HepG2 (cell line): ENCODE results near the gene ROBO2. TPM values are rescaled to one million over a fixed set of nuclear protein-coding genes. Genes with fewer than 3 reads are reported as not detected.

Source experiments
- ARID4A ChIP-seq: sonication (generic); formaldehyde crosslinking; IDR thresholded peaks from 2 replicates; pipeline ENCODE4 v1.5.0; 2020; ENCODE audit warnings: mild to moderate bottlenecking, missing genetic modification reagents, borderline replicate concordance
- KLF12 ChIP-seq: sonication (generic); formaldehyde crosslinking; IDR thresholded peaks from 2 replicates; pipeline ENCODE4 v1.4.0; 2020; ENCODE audit warnings: missing genetic modification reagents, borderline replicate concordance
- MYPOP ChIP-seq: sonication (generic); formaldehyde crosslinking; IDR thresholded peaks from 2 replicates; pipeline ENCODE4 v1.8.1; 2023; ENCODE audit warnings: mild to moderate bottlenecking, moderate library complexity, missing genetic modification reagents
- YY1 ChIP-seq: IDR thresholded peaks from 2 replicates; pipeline ENCODE4 v1.6.1; 2011; ENCODE audit warnings: low read length, low read depth, moderate library complexity, mild to moderate bottlenecking; ENCODE audit not compliant: insufficient read depth, insufficient replicate concordance
- ZNF512B ChIP-seq: sonication (generic); formaldehyde crosslinking; IDR thresholded peaks from 2 replicates; pipeline ENCODE4 v1.5.1; 2020; ENCODE audit warnings: missing genetic modification reagents, mild to moderate bottlenecking, borderline replicate concordance
- ZNF563 ChIP-seq: sonication (generic); formaldehyde crosslinking; IDR thresholded peaks from 2 replicates; pipeline ENCODE4 v1.8.0; 2022; ENCODE audit warnings: mild to moderate bottlenecking, moderate library complexity, missing genetic modification reagents
- ZNF704 ChIP-seq: sonication (generic); formaldehyde crosslinking; IDR thresholded peaks from 2 replicates; pipeline ENCODE4 v1.8.1; 2023; ENCODE audit warnings: mild to moderate bottlenecking, inconsistent platforms, moderate library complexity, missing genetic modification reagents, borderline replicate concordance
- ZNF747 ChIP-seq: sonication (generic); formaldehyde crosslinking; IDR thresholded peaks from 2 replicates; pipeline ENCODE4 v1.8.1; 2023; ENCODE audit warnings: missing genetic modification reagents, mild to moderate bottlenecking, borderline replicate concordance
- polyA plus RNA-seq, 8 experiments: library from polyadenylated mRNA; depleted of rRNA in 3 of 8; stranded (reverse) in 7 of 8; unstranded in 1 of 8; fragments of >200 nt; fragmentation: Illumina TruSeq in 4 of 8; extraction: Trizol in 4 of 8; gene quantifications; 2 replicates each; pipeline versions ENCODE4 v1.2.1 to v1.2.3, GENCODE V29; 2011 to 2016; ENCODE audit warnings: low read depth in 4 of 8, missing spikeins in 1 of 8, mixed read lengths in 1 of 8; ENCODE audit not compliant: insufficient read depth in 1 of 8
- total RNA-seq, 5 experiments: library from RNA; depleted of rRNA; stranded (reverse); fragments of >200 nt; fragmentation: Illumina TruSeq; extraction: Trizol; gene quantifications; 2 replicates each; pipeline ENCODE4 v1.2.3, GENCODE V29; 2016; ENCODE audit warnings: low read depth in 1 of 5

ROBO2 gene
- total and polyA plus RNA-seq, 2 of the 13 experiments (the other 11 are each of a cell fraction or from before 2014, with no cell fraction given), result not detected

GRCh38 chr3:77464111-77464688, 424.3 kb downstream of the ROBO2 start (continued):
- TF ChIP-seq ZNF512B (CRISPR knock-in tag) (no peak), ZNF563 (CRISPR knock-in tag) (no peak), ARID4A (CRISPR knock-in tag) (no peak), ZNF747 (no peak), MYPOP (no peak), ZNF704 (CRISPR knock-in tag) (no peak), KLF12 (no peak), YY1 (no peak)
